GM19193 (cell line): ENCODE data around the gene PRDM5.

Experiments
- POLR2A ChIP-seq: IDR thresholded peaks from 4 replicates; pipeline ENCODE4 v1.6.1; 2011; ENCODE audit not compliant: insufficient read depth, insufficient read length; ENCODE audit errors: extremely low read depth

The PRDM5 gene

GRCh38 chr4:120821977-120822376, 100.5 kb downstream of the PRDM5 start:
- no peak for TF ChIP-seq POLR2A

GRCh38 chr4:120821029-120821428, 101.5 kb downstream of the PRDM5 start:
- no peak for TF ChIP-seq POLR2A

DNA sequence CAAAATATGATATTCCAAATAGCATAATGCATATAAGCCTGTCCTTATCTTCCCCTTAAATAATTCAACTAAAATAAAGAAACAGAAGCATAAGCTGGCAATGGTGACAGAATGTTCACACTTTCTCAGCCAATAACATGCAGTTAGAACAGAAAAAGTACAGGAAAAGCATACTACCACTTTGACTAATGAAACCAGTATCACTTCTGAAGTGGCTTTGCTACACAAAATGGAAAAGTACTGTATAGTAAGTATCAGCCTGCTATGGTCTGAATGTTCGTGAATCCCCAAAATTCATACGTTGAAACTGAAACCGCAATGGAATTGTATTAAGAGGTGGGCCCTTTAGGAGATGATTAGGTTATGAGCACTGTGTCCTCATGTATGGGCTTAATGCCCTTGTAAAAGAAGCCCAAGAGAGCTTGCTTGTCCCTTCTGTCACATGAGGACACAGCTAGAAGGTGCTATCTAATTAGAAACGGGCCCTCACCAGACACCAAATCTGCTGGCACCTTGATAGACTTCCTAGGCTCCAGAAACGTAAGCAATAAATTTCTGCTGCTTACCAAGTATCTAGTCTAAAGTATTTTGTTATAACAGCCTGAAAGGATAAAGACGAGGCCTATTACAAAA, 102.6 kb downstream of the PRDM5 start:
- no peak for TF ChIP-seq POLR2A

GRCh38 chr4:120816296-120816965, 106.1 kb downstream of the PRDM5 start:
- no peak for TF ChIP-seq POLR2A

DNA sequence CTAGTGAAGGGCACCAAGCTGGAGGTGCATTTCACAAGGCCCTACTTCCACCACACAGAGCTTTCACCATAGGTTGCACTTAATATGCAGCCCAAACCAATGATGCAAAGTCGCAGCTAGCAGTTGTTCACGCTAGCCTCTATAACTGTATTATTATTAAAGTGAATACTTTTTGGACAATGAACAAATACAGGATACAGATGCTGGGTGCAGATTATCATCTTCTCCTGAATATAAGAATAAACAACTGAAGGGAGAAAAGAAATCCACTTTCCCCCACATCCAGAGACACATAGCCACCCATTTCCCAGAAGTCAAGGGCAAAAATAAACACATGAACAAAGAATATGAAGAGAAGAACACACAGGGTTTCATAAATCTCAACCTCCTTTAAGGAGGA, 107.2 kb downstream of the PRDM5 start:
- no peak for TF ChIP-seq POLR2A

DNA sequence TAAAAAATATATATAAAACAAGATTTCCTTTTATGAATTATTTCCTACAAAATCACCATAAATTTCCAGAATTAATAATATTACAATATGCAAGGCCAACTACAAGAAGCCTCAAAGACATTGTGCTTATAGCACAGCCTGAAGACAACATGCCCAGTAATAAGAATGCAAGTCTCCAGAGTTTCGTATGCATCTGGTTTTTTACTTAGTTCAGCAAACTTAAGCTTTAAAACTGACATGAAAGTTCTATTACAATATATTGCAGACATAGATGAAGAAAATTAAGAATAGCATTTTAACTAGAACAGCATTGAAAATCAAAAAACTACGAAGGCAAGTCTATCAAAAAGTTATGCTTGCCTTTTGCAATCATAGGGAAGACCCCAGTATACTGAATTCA, 107.6 kb downstream of the PRDM5 start:
- no peak for TF ChIP-seq POLR2A

DNA sequence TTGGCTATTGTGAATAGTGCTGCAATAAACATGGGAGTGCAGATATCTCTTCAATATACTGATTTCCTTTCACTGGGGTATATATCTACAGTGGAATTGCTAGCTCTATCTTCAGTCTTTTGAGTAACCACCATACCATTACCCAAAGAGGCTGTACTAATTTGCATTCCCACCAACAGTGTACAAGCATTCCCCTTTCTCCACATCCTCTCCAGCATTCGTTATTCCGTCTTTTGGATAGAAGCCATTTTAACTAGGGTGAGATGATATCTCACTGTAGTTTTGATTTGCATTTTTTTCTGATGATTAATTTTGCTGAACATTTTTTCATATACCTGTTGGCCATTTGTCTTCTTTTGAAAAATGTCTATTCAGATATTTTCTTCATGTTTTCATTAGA, 110.3 kb downstream of the PRDM5 start:
- TF ChIP-seq POLR2A: no peak

GRCh38 chr4:120809518-120809917, 113.0 kb downstream of the PRDM5 start:
- no peak for TF ChIP-seq POLR2A

DNA sequence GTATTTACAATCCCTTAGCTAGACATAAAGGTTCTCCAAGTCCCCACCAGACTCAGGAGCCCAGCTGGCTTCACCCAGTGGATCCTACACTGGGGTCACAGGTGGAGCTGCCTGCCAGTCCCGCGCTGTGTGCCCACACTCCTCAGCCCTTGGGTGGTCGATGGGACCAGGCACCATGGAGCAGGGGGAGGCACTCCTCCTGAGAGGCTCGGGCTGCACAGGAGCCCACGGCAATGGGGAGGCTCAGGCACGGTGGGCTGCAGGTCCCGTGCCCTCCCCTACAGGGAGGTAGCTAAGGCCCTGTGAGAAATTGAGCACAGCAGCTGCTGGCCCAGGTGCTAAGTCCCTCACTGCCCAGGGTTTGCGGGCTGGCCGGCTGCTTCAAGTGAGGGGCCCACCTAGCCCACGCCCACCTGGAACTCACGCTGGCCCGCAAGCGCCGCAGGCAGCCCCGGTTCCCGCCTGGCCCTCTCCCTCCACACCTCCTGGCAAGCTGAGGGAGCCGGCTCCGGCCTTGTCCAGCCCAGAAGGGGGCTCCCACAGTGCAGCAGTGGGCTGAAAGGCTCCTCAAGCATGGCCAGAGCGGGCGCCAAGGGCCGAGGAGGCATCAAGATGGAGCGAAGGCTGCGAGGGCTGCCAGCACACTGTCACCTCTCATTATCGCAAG, 113.9 kb downstream of the PRDM5 start:
- TF ChIP-seq POLR2A: no peak

- TF ChIP-seq POLR2A: no peak
These were observed 121.3 kb downstream of the PRDM5 start for GRCh38 chr4:120801137-120801758.

- no peak for TF ChIP-seq POLR2A
These were observed 124.0 kb downstream of the PRDM5 start for GRCh38 chr4:120798570-120798969.

- TF ChIP-seq POLR2A: no peak
These were observed 126.3 kb downstream of the PRDM5 start for GRCh38 chr4:120796271-120796670.

DNA sequence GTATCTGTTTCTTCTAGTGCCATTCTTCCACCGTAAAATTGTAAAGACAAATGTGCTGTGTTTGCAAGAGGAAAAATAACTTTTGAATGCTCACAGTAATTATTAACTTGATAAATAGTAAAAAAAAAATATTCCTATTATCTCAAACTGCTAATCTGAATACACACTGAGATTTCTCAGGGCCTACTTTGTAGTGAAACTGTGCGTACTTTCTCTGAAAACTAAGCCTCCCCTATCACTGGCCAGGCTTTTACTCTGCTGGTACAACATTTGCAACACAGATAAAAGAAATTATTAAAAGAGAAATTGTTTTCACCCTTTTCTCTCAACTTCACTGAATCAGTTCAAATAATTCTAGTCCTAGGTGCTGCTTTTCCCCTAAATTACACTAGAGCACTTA, 137.3 kb downstream of the PRDM5 start:
- no peak for TF ChIP-seq POLR2A

- TF ChIP-seq POLR2A: no peak
These were observed 145.1 kb downstream of the PRDM5 start for GRCh38 chr4:120777459-120777858.

DNA sequence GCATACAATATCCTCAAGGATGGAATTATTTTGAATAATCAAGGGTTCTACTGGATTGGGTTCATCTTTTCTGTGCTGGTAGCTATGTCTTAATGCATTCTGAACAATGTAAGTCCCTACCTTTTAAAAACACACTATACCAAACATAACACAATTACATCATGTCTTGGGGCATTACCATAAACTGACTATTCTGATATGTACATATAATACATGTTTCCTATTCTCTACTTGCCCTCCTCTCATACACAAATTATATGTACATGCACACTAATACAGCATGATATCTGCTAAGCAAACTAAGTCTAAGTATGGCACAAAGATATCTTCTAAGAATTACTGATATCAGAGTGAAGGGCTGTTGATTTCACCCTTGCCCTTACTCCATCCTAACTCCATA, 147.1 kb downstream of the PRDM5 start:
- TF ChIP-seq POLR2A: no peak

DNA sequence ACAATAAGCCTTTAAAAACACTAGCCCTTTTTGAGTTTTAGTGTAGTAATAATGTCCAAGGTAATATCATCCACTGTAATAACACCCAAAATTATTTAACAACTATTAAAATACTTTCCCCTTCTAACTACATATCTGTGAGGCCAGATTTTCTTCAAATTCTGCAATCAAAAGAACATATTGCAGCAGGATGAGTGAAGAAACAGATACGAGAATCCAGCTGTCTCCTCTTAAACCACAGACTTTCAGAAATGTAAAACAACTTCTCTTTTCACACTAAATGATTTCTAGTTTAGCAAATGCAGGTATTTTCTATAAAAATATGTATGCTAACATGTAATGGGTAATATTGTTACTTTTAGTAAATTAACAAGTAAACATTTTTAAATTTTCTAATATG, 148.9 kb downstream of the PRDM5 start:
- no peak for TF ChIP-seq POLR2A
